HL-60 (cell line): Measurements from ENCODE around the gene CYP24A1.

Source experiments
- POLR2AphosphoS5 ChIP-seq: IDR thresholded peaks from 2 replicates; pipeline ENCODE4 v1.6.1; 2012; ENCODE audit warnings: low read depth
- TF ChIP-seq, protein P1 (sequence below): IDR thresholded peaks from one replicate; pipeline ENCODE4 v1.5.1; 2011; ENCODE audit warnings: low read length, control low read depth, inconsistent platforms; ENCODE audit not compliant: insufficient read depth
- TF ChIP-seq, protein P2 (sequence below): IDR thresholded peaks from 2 replicates; pipeline ENCODE4 v1.6.1; 2012; ENCODE audit warnings: low read depth; ENCODE audit not compliant: insufficient replicate concordance

DNA sequence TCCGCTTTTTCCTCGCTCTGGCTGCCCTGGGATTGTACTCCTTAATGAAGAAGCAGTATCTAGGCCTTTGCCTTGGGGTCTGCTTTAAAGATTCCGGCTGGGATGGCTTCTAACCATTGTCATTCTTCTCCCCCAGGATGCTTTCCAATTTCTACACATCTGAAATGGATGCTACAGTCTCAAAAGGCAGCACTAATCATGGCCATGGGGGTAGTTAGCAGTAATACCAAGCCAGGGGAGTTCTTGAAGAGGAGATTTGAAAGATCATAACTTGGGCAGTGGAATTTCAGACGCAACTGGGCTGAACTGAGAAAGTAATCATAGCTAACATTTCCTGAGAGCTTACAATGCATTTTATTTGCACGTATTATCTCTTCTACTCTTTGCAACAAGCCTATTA, 30.7 kb upstream of the CYP24A1 start:
- TF ChIP-seq, protein P1, sequence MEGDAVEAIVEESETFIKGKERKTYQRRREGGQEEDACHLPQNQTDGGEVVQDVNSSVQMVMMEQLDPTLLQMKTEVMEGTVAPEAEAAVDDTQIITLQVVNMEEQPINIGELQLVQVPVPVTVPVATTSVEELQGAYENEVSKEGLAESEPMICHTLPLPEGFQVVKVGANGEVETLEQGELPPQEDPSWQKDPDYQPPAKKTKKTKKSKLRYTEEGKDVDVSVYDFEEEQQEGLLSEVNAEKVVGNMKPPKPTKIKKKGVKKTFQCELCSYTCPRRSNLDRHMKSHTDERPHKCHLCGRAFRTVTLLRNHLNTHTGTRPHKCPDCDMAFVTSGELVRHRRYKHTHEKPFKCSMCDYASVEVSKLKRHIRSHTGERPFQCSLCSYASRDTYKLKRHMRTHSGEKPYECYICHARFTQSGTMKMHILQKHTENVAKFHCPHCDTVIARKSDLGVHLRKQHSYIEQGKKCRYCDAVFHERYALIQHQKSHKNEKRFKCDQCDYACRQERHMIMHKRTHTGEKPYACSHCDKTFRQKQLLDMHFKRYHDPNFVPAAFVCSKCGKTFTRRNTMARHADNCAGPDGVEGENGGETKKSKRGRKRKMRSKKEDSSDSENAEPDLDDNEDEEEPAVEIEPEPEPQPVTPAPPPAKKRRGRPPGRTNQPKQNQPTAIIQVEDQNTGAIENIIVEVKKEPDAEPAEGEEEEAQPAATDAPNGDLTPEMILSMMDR, result no peak
- no peak for TF ChIP-seq POLR2AphosphoS5
- TF ChIP-seq, protein P2, sequence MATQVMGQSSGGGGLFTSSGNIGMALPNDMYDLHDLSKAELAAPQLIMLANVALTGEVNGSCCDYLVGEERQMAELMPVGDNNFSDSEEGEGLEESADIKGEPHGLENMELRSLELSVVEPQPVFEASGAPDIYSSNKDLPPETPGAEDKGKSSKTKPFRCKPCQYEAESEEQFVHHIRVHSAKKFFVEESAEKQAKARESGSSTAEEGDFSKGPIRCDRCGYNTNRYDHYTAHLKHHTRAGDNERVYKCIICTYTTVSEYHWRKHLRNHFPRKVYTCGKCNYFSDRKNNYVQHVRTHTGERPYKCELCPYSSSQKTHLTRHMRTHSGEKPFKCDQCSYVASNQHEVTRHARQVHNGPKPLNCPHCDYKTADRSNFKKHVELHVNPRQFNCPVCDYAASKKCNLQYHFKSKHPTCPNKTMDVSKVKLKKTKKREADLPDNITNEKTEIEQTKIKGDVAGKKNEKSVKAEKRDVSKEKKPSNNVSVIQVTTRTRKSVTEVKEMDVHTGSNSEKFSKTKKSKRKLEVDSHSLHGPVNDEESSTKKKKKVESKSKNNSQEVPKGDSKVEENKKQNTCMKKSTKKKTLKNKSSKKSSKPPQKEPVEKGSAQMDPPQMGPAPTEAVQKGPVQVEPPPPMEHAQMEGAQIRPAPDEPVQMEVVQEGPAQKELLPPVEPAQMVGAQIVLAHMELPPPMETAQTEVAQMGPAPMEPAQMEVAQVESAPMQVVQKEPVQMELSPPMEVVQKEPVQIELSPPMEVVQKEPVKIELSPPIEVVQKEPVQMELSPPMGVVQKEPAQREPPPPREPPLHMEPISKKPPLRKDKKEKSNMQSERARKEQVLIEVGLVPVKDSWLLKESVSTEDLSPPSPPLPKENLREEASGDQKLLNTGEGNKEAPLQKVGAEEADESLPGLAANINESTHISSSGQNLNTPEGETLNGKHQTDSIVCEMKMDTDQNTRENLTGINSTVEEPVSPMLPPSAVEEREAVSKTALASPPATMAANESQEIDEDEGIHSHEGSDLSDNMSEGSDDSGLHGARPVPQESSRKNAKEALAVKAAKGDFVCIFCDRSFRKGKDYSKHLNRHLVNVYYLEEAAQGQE, result no peak
